GM12878 (cell line): ENCODE results near the gene NOVA1.

Experiments used
- ATF2 ChIP-seq: IDR thresholded peaks from 2 replicates; pipeline ENCODE4 v1.6.1; 2012; ENCODE audit warnings: low read length, inconsistent platforms
- CTCF ChIP-seq, 3 experiments: IDR thresholded peaks in 2 of 3; conservative IDR thresholded peaks in 1 of 3; 2 replicates each; pipeline ENCODE4 v1.5.1; 2011; ENCODE audit warnings: low read depth in 3 of 3, low read length in 3 of 3, mild to moderate bottlenecking in 3 of 3, control low read depth in 2 of 3, moderate library complexity in 2 of 3, inconsistent platforms in 1 of 3, mixed read lengths in 1 of 3; ENCODE audit not compliant: control insufficient read depth in 2 of 3, insufficient read depth in 1 of 3; ENCODE audit errors: extremely low read depth in 1 of 3
- IRF4 ChIP-seq: IDR thresholded peaks from 2 replicates; pipeline ENCODE4 v1.6.1; 2011; ENCODE audit warnings: low read depth, low read length
- MAX ChIP-seq: IDR thresholded peaks from 2 replicates; pipeline ENCODE4 v1.6.1; 2012; ENCODE audit warnings: low read depth, low read length, improper control_type of control experiment
- MYC ChIP-seq: IDR thresholded peaks from 2 replicates; pipeline ENCODE4 v1.6.1; 2011; ENCODE audit warnings: mild to moderate bottlenecking, low read length, moderate library complexity, inconsistent platforms; ENCODE audit not compliant: insufficient read depth, insufficient replicate concordance, insufficient read length, severe bottlenecking
- NFIC ChIP-seq: IDR thresholded peaks from 2 replicates; pipeline ENCODE4 v1.6.1; 2012; ENCODE audit warnings: low read depth, mild to moderate bottlenecking, inconsistent platforms, low read length, moderate library complexity
- PAX8 ChIP-seq: fragments of 450-650 bp; IDR thresholded peaks from 2 replicates; pipeline ENCODE4 v1.6.1; 2017; ENCODE audit warnings: mild to moderate bottlenecking, moderate library complexity
- PBX3 ChIP-seq: IDR thresholded peaks from 2 replicates; pipeline ENCODE4 v1.6.1; 2011; ENCODE audit warnings: mild to moderate bottlenecking, low read depth, low read length, moderate library complexity; ENCODE audit not compliant: insufficient replicate concordance
- REST ChIP-seq: IDR thresholded peaks from 2 replicates; pipeline ENCODE4 v1.6.1; 2012; ENCODE audit warnings: mild to moderate bottlenecking, low read depth, low read length
- SIX5 ChIP-seq: IDR thresholded peaks from 2 replicates; pipeline ENCODE4 v1.6.1; 2011; ENCODE audit warnings: mild to moderate bottlenecking, low read depth, low read length, moderate library complexity; ENCODE audit not compliant: severe bottlenecking
- SMC3 ChIP-seq: IDR thresholded peaks from 2 replicates; pipeline ENCODE4 v1.6.1; 2011; ENCODE audit warnings: low read length, improper control_type of control experiment, borderline replicate concordance
- SREBF2 ChIP-seq: IDR thresholded peaks from 2 replicates; pipeline ENCODE4 v1.6.1; 2012; ENCODE audit warnings: mild to moderate bottlenecking, low read length

- TF ChIP-seq PAX8 (no peak), SIX5 (no peak), PBX3 (no peak), IRF4 (no peak), SMC3 (no peak), CTCF (IDR thresholded peaks at IDR 0.05 in 2 of 3, conservative IDR thresholded peaks at IDR 0.05 in 1 of 3; ENCODE audit: control insufficient read depth in 2 of 3, extremely low read depth in 1 of 3, insufficient read depth in 1 of 3, low read depth in 3 of 3, low read length in 3 of 3) (no peak), MYC (no peak), ATF2 (no peak), NFIC (no peak), MAX (no peak), SREBF2 (no peak), REST (no peak)
Observed at GRCh38 chr14:26538176-26538575, 59.7 kb downstream of the NOVA1 start.
